ENCODE measurements around the gene SEH1L.
"Not testable (repeated sequence)": the region's sequence is repeated elsewhere in the genome, so short reads cannot be mapped to it uniquely, and the experiment has no call there.

SEH1L gene

DNA sequence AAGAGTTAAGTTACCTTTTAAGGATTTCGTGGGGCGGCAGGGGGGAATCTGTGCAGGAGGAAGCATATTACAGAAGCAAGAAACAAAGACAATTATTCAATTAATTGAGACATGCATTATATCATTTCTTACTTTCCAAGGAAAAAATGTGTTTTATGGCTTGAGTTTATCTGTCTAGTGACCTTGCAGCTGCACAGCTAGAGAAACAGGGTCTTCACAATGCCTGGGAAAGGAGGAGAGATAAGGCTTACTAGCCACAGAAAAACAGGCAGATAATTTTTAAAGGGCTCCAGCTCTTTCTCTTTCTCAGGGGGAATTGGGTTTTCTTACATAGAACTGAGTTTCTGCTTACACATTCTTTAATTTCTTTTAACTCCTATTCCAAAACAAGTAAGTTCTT, 49.5 kb downstream of the SEH1L start:
- DNase-seq: not testable (repeated sequence)

DNA sequence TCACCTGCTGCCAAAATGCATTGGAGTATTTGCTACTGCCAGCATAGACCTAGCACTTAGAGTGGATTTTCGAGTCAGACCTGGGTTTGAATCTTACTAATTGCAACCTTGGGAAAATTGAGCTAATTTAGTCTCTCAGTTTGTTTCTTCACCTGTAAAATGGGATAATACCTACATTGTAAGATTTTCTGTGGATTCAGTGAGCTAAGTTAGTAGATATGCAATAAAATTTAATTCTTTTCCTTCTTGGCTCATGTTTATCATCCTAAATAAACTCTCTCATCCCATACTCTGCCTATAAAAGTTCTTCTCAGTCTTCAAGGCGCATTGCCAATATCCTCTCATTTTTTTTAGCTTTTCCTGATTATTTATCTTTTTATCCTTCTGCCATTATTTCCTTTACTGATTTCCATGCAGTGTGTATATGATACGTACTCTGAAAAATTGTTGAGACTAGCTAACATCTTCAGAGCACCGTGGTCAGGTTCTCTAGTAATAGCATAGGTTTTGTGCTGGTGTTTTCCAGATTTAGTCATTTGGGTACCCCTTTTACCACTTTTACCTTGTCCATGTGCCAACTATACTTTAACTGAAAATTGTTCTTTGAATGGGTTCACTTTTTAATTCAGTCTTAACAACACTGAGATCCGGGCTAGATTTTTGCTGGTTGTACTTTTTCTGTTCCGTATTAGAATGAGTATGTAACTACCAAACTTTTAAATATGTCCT, 50.7 kb downstream of the SEH1L start:
- DNase-seq: no peak

DNA sequence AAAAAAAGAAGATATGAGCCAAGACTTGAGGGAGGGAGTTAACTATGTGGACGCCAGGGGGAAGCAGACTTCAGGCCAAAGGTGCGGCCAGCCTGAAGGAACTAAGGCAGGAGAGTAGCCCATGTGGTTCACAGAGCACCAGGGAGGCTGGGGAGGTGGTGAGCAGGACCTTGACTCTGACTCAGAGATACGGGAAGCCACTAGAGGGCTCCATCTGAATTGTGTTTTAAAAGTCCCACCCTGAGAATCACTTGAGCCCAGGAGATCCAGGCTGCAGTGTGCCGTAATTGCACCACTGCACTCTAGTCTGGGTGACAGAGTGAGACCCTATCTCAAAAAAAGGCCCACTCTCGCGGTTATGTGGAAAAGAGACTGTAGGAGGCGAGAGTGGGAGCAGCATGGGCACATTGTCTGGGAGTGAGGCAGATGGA, 55.7 kb downstream of the SEH1L start:
- peak; percentile 10 for DNase-seq

DNA sequence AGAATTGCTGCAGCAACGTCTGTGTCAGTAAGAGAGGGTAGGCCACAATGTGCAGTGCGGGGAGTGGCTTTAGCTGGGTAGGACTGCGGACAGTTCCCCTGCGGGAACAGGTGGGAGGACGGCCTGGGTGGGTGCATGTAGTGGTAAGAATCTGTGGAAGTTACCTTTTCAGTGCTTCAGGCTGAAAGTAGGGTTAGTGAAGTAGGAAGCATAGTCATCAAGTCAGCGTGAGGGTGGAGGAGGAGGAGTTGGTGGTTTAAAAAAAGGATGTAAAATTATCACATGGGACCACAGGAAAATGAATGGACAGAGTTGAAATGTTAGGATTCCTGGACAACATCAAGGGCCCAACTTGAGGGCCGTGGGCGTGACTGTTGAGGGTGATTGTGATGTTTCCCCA, 56.6 kb downstream of the SEH1L start:
- DNase-seq: no peak

DNA sequence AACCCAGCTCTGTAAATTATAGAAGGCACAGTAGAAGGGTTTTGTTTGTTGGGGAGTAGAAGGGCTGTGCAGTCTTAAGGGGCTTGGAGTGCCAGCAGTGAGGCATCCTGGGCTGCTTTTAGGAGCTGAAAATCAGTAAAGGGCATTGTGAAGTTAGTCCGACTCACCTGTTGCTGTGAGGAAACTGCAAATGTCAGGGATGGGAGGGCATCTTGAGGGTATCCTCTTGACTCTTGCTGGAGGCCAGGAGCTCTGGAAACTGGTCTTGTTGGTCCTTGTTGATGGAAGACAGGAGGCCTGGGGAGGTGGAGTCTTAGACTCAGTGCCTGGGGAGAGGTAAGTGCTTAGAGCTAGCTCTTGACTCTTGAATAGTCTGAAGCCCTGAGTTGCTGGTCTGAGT, 57.5 kb downstream of the SEH1L start:
- DNase-seq: no peak

DNA sequence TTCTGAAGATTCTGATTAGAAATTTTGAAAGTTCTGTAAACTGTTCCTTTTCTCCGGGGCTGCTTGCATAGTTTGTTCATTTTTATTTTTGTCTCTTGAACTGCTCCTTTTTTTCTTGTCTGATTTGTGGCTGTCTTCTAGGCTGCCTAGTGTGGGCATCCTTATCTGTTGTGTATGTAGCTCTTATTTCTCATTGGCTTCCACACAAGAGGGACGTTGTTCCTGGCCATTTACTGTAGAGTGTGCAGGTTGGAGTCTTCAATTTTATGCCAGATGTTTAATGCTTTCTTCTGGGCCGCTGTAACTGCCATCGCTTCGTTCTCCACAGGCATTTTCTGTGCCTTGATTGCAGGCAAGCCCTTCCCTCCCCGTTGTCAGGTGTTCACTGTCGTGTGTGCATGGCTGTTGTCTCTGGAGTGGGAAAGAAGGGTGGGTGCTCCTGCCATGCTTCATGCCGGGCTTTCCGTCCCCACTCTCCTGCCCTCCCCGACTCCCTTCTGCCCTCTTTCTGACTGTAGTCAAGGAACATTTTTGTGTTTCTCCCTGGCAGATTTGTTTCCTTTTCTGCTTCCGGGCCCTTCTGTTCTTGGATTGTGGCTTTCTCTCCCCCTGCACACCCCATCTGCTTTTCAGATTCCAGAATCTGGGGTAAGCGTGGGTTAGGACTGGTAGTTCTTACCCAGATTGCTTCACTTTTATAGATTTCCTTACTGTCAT, 58.9 kb downstream of the SEH1L start:
- no peak for DNase-seq

DNA sequence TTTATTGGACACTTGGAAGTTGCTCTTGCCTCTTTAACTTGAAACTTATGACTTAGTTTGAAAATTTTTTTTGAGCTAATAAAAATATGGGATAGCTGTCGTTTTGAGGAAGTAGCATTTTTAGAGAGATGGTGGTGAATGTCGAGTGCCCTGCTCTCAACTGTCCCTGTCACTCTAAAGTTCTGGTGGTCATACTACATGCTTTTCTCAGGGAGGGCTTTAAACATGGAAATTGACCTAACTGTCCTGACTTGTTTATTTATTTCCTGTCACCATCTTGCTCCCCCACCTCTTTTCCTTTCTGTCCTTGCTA, 59.4 kb downstream of the SEH1L start:
- DNase-seq: no peak

DNA sequence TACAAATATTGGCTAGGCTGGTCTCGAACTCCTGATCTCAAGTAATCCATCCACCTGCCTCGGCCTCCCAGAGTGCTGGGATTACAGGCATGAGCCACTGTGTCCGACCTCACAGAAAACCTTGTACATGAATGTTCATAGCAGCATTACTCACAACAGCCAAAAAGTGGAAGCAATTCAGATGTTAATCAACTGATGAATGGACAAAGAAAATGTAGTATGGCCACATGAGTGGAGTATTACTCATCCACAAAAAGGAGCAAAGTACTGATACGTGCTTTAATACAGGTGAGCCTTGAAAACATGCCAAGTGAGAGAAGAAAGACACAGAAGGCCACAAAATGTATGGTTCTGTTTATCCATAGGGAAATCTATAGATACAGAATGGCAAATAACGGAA, 63.9 kb downstream of the SEH1L start:
- DNase-seq: no peak

DNA sequence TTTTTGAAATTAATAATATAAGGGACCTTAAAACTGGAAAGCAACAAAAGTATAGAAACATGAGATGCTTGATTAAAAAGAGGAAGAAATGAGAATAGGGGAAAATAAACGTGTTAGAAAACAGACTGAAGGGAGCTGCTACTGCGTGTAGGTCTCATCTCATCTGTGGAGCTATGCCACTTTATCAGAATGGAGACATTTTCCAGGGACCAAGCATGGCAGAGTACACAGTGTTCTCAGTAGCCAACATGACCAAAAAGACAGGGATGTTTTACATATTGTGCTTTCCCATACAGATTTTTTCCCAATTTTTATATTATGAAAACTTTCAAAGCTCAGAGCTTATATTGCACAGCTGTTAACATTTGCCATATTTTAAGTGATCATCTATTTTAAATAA, 66.4 kb downstream of the SEH1L start:
- DNase-seq: no peak

DNA sequence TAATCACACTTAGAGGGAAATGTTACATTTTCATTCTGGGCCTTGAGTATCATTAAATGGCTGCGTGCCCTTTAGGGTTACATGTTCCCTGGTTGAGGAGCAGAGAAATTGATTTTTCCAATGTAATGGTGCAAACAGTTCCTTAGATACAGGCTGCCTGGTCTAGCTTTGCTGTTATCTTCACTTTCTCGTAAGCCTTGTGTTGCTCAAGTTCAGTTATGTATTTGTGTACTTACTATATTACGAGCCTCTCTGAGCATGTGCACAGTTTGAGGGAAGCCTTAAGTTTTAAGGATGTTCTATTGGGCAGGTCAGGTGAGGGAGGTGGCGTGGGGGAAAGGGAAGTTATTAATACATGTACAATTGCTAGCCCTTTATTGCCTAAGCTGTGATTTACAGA, 67.0 kb downstream of the SEH1L start:
- DNase-seq: no peak

DNA sequence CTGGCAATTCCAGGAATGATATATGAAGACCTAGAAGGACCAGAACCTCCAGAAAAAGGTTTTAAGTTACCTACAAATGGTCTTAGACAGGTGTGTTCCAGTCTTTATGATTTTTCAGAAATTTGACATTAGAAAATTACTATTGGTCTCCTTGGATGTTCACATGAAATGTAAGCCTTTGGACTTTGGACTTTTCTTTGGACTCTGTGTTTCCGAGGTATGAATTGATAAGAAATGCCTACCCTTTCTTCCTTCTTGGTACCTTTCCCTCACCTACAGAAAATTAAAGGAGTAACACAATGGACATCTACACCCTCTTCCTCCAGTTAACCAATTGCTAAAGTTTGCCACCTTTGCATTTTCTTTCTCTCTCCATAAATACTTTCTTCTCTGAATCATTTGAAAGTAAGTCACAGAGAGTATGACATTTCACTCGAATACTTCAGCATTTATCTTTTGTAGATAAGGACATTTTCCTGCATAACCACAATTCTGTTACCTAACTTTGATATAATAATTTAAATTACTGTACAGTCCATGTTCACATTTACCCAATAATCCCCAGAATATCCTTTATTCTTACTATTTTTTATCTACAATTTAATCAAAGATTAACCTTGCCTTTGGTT, 69.5 kb downstream of the SEH1L start:
- no peak for DNase-seq

DNA sequence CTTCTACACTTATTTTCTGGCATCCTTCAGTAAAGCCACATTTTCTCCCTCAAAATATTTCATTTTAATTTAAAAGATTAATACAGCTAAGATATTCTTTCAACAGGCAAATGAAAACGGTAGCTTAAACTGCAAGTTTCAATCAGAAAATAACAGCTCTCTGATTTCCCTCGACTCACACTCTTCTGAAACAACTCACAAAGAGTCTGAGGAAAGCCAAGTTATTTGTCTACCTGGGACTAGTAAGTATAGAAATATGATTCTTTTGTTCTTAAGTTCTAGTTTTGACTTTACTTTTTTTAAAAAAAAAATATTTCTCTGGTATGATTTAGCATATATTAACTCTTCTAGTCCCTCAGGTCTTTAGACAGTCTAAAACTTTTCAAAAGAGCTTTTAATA, 70.6 kb downstream of the SEH1L start:
- DNase-seq: no peak

DNA sequence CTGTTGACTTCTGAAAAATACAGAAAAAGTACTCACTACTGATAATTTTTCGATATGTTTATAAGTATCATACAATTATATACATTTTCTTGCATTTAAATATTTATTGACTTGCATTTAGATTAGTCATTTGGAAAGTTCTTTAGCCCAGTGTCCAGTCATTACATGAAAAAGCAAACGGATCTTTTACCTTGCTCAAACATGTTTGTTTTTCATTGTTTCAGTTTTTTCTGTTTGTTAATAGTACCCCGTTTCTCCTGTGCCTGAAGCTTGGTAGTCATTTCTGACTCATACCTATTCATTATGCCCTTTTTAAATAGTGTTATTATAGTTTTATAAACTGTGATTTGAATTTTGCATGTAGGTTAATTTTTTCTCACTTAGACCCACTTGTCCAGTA, 71.5 kb downstream of the SEH1L start:
- DNase-seq: no peak

DNA sequence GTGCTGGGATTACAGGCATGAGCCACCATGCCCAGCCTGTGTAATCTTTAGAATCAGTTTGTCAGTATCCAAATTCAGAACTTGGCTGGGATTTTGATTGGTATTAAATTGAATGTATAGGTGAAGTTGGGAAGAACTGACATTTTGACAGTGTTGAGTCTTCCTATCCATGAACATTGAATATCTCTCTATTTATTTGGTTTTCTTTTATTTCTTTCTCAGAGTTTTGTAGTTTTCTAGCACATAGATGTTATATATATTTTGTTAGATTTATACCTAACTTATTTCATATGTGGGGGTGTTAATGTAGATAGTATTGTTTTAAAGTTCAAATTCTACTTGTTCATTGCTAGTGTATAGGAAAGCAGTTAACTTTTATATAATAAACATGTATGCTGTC, 74.8 kb downstream of the SEH1L start:
- no peak for DNase-seq

DNA sequence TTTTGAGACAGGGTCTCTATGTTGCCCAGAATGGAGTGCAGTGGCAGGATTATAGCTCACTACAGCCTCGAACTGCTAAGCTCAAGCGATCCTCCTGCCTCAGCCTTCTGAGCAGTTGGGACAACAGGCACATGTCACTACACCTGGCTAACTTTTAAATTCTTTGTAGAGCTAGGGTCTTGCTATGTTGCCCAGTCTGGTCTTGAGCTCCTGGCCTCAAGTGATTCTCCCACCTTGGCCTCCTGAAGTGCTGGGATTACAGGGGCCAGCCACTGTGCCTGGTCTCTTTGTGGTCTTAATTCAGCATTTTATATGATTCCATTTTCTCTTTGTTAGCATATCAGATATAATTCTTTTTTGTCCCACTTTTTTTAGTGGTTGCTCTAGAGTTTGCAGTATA, 77.4 kb downstream of the SEH1L start:
- no peak for DNase-seq

DNA sequence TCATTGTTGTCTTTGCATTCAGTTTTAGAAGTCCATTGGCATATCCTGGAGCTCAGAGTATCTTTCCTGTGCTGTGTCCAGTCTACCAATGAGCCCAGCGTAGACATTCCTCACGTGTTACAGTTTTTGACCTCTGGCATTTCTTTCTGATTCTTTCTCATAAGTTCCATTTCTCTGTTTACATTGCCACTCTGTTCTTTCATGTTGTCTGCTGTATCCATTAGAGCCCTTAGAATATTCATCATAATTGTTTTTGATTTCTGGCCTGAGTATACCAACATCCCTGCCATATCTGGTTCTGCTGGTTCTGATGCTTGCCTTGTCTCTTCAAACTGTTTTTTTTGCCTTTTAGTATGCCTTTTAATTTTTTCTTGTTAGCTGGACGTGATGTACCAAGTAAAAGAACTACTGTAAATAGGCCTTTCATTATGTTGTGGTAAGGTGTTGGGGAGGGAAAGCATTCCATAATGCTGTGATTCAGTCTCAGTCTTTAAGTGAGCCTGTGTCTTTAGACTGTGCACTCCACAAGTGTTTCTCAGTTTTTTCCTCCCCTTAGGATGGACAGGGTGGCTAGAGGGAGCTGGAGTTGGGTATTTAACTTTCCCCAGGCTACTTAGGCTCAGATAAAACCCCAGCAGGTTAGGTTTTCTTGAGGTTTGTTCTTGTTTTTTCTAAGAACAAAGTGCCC, 78.9 kb downstream of the SEH1L start:
- no peak for DNase-seq

DNA sequence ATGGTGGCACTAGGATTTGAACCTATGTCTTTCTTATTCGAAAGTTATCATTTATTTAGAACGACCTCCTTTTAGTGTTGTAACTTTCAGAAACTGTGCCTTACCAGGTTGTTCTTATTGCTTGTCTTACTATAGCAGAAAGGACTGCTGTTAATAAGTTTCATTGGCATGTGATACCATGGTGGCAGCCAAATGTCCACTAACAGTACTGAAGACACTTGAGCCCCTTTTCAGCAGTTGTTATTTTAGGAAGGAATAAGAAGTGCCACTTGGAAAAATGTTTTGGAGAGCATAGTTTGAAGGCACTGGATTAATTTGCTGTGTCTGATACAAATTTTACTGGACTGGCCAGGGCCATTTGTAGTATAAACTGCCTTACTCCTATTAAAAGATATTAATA, 81.1 kb downstream of the SEH1L start:
- DNase-seq: no peak

DNA sequence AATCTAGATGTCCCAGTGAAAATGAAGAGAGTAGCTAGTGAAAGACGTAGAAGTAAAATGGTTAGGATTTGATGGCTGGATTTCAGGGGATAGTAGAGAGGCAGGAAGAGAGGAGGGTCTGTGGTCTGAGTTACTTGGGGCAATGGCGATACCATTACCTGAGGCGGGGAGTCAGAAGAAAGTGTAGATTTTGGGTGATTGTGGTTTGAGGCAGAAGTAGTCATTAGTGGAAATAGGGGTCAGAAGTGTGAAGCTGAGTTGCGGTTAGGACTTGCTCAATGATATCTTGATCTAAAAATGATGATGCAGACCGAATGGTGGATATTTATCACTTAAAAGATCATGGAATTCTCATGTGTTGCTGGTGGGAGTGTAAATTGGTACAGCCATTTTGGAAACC, 84.4 kb downstream of the SEH1L start:
- DNase-seq: no peak

DNA sequence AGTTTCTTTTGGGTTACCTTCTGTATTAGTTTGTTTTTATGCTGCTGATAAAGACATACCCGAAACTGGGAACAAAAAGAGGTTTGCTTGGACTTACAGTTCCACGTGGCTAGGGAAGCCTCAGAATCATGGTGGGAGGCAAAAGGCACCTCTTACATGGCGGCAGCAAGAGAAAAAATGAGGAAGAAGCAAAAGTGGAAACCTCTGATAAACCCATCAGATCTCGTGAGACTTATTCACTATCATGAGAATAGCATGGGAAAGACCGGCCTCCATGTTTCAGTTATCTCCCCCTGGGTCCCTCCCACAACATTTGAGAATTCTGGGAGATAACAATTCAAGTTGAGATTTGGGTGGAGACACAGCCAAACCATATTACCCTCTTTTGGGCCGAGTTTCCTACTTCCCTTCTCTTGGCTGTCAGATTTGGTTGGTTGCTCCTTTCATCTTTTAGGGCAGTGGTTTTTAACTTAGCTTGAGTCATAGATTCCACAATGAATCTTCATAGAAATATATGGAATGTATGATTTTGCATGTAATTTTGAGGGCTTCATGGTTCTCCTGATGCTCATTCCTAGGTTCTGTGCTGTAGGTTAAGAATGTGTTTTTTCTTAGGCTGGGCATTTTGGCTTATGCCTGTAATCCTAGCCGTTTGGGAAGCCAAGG, 87.6 kb downstream of the SEH1L start:
- DNase-seq: no peak

DNA sequence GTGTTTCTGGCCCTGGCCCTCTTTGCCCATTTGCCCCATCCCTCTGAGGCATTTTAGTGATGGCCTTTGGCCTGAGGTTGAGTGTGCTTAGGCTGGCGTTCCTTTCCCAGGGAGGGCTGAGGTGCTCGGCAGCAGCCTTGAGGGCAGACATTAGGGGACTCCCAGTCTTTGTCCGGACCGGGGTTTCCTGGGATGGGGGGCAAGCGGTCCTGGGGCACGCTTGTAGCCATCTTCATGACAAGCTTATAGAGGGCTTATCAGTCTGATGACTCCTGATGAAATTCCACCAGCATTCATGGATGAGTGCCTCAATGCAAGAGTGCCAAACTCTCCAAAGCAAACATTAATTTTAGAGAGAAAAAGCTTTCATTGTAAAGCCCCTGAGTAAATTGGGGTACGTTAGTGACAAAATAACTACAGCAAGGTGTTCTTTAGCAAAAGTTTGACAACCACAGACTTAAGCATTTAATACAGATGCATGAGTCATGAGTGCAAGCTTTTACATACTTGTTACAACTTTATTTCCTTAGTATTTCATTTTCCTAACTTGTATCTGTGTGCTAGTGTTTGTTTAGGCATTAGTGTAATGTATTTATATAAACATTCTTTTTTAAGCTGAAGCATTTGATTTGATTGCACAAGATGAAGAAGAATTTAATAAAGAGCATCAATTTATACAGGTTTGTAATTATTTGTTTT, 89.0 kb downstream of the SEH1L start:
- no peak for DNase-seq

Measured in NCI-H146 (cell line).